GM23338 (cell line): ENCODE results near the gene GUCA1C. TPM values are rescaled to one million over a fixed set of nuclear protein-coding genes. Genes with fewer than 3 reads are reported as not detected.

Source experiments
- ATAC-seq: fragments of 200-7000 bp; cut with Tn5 transposase; 3 replicates; pipeline ENCODE4 v1.9.1; 2020
- DNase-seq: peaks from one replicate; pipeline ENCODE4 v3.0.0-alpha.2; 2015; ENCODE audit warnings: low spot score
- H2AFZ ChIP-seq: fragments of 200-600 bp; sonication (generic); 2 replicates; pipeline ENCODE4 v1.8.0; 2016; ENCODE audit warnings: antibody characterized with exemption, mild to moderate bottlenecking, moderate library complexity
- H3F3A ChIP-seq: fragments of 200-600 bp; sonication (generic); replicated peaks from 2 replicates; pipeline ENCODE4 v1.8.0; 2017; ENCODE audit warnings: antibody characterized with exemption, mixed run types, low read depth
- H3K27ac ChIP-seq: fragments of 200-600 bp; sonication (generic); 2 replicates; pipeline ENCODE4 v1.6.1; 2016; ENCODE audit warnings: low read depth
- H3K27me3 ChIP-seq: fragments of 200-600 bp; sonication (generic); 2 replicates; pipeline ENCODE4 v1.8.0; 2016; ENCODE audit warnings: mild to moderate bottlenecking, mixed run types, moderate library complexity; ENCODE audit not compliant: insufficient read depth
- H3K36me3 ChIP-seq: fragments of 200-600 bp; sonication (generic); 2 replicates; pipeline ENCODE4 v1.8.0; 2016; ENCODE audit warnings: mild to moderate bottlenecking; ENCODE audit not compliant: insufficient read depth
- H3K4me1 ChIP-seq: fragments of 200-600 bp; sonication (generic); 2 replicates; pipeline ENCODE4 v1.8.0; 2016; ENCODE audit warnings: mild to moderate bottlenecking, moderate library complexity; ENCODE audit not compliant: insufficient read depth
- H3K4me2 ChIP-seq: fragments of 200-600 bp; sonication (generic); 2 replicates; pipeline ENCODE4 v1.7.1; 2017; ENCODE audit warnings: mixed run types
- H3K4me3 ChIP-seq: fragments of 200-600 bp; sonication (generic); 2 replicates; pipeline ENCODE4 v1.6.1; 2016; ENCODE audit warnings: mixed run types
- H3K79me2 ChIP-seq: fragments of 200-600 bp; sonication (generic); replicated peaks from 2 replicates; pipeline ENCODE4 v1.8.0; 2017; ENCODE audit warnings: mild to moderate bottlenecking; ENCODE audit not compliant: insufficient read depth
- H3K9me2 ChIP-seq: fragments of 200-600 bp; sonication (generic); 2 replicates; pipeline ENCODE4 v1.8.0; 2017; ENCODE audit not compliant: insufficient read depth
- H4K20me1 ChIP-seq: fragments of 200-600 bp; sonication (generic); replicated peaks from 2 replicates; pipeline ENCODE4 v1.8.0; 2017; ENCODE audit warnings: mild to moderate bottlenecking; ENCODE audit not compliant: insufficient read depth
- H3K27ac Mint-ChIP-seq: 2 replicates; pipeline ENCODE4 v1.8.0; 2020; ENCODE audit warnings: inconsistent platforms, mild to moderate bottlenecking, moderate library complexity, mixed read lengths
- H3K27me3 Mint-ChIP-seq: 3 replicates; pipeline ENCODE4 v1.8.0; 2022; ENCODE audit warnings: low read depth, mild to moderate bottlenecking, moderate library complexity, mixed read lengths, inconsistent platforms; ENCODE audit not compliant: insufficient read depth, poor library complexity
- H3K36me3 Mint-ChIP-seq: 3 replicates; pipeline ENCODE4 v1.8.0; 2021; ENCODE audit warnings: low read depth, mild to moderate bottlenecking, inconsistent platforms, moderate library complexity, mixed read lengths
- H3K4me1 Mint-ChIP-seq: 3 replicates; pipeline ENCODE4 v1.8.0; 2020; ENCODE audit warnings: mild to moderate bottlenecking, inconsistent platforms, mixed read lengths
- H3K4me3 Mint-ChIP-seq: 3 replicates; pipeline ENCODE4 v1.8.0; 2021; ENCODE audit warnings: moderate library complexity, mild to moderate bottlenecking, inconsistent platforms, mixed read lengths
- H3K9me3 Mint-ChIP-seq: 3 replicates; pipeline ENCODE4 v1.8.0; 2020; ENCODE audit warnings: moderate library complexity, mild to moderate bottlenecking, inconsistent platforms, mixed read lengths
- CREB1 ChIP-seq: fragments of 250-450 bp; sonication (Bioruptor Pico); IDR thresholded peaks from 2 replicates; pipeline ENCODE4 v1.5.0; 2020; ENCODE audit warnings: low read depth, mild to moderate bottlenecking, moderate library complexity
- CTCF ChIP-seq, 2 experiments: fragments of 200-600 bp in 1 of 2; sonication (generic) in 1 of 2; conservative IDR thresholded peaks; 2 replicates each; pipeline versions ENCODE4 v1.5.1 to v1.6.1; 2016 to 2017; ENCODE audit warnings: antibody characterized with exemption in 2 of 2, low read depth in 2 of 2, mild to moderate bottlenecking in 2 of 2, moderate library complexity in 1 of 2
- EZH2 ChIP-seq: fragments of 200-600 bp; sonication (generic); IDR thresholded peaks from one replicate; pipeline ENCODE4 v1.8.0; 2017; ENCODE audit warnings: antibody characterized with exemption, mild to moderate bottlenecking, low read depth; ENCODE audit not compliant: unreplicated experiment
- EZH2phosphoT487 ChIP-seq: fragments of 200-600 bp; sonication (generic); IDR thresholded peaks from one replicate; pipeline ENCODE4 v1.8.1; 2018; ENCODE audit warnings: antibody characterized with exemption; ENCODE audit not compliant: unreplicated experiment
- NANOG ChIP-seq: IDR thresholded peaks from 2 replicates; pipeline ENCODE4 v1.6.1; 2016; ENCODE audit warnings: antibody characterized with exemption, borderline replicate concordance
- STAT1 ChIP-seq: IDR thresholded peaks from one replicate; pipeline ENCODE4 v1.6.1; 2016; ENCODE audit warnings: antibody characterized with exemption; ENCODE audit not compliant: unreplicated experiment
- ZNF114 ChIP-seq: fragments of 250-450 bp; sonication (Bioruptor Pico); IDR thresholded peaks from 2 replicates; pipeline ENCODE4 v1.5.0; 2020; ENCODE audit warnings: mild to moderate bottlenecking, moderate library complexity
- ZNF331 ChIP-seq: fragments of 250-450 bp; sonication (Bioruptor Pico); IDR thresholded peaks from 2 replicates; pipeline ENCODE4 v1.5.0; 2020; ENCODE audit warnings: low read depth, mild to moderate bottlenecking, moderate library complexity
- polyA plus RNA-seq: library from polyadenylated mRNA; unstranded; fragments of >200 nt; fragmentation: Nextera tagmentation; extraction: Ambion mirVana; gene quantifications from 2 replicates; pipeline ENCODE4 v1.2.1, GENCODE V29; 2016
- total RNA-seq: library from RNA; depleted of rRNA; stranded (reverse); fragments of >200 nt; shearing (Covaris generic); gene quantifications from 2 replicates; pipeline ENCODE4 v1.2.3, GENCODE V29; 2014
- TF ChIP-seq, protein P1 (sequence below): fragments of 250-450 bp; sonication (Bioruptor Pico); IDR thresholded peaks from 2 replicates; pipeline ENCODE4 v1.5.0; 2020; ENCODE audit warnings: mild to moderate bottlenecking, moderate library complexity

GUCA1C gene
- total and polyA plus RNA-seq, 2 experiments from 2014 or later = not detected

DNA sequence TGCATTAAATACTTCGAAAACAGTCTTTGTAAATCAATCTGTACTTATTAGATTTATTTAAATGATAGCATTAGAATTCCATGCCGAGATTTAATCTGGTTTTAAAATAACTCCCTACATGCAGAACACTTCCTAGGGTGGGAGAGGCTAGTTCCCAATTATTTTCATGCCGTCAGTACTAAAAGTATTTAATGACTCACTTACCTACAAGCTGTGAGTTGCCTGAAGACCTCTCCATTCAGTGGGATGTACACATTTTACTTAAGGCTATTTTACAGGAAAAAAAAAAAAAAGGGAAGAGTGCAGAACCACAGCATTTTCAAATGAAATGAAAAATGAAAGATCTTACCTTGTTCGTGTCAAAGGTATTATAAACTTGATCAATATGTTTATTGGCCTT is 469 bp downstream of the GUCA1C start:
- Histone ChIP-seq H2AFZ (no peak overlapping the region), H3K4me3 (no peak overlapping the region), H3K9me2 (no peaks in the 10 kb centered on the region), H3K27me3 (no peaks in the 10 kb centered on the region), H3K27ac (no peak overlapping the region), H3K4me2 (no peak overlapping the region), H3K79me2 (no peaks in the 10 kb centered on the region), H3K4me1 (no peaks in the 10 kb centered on the region), H4K20me1 (no peaks in the 10 kb centered on the region), H3F3A (no peaks in the 10 kb centered on the region), H3K36me3 (no peaks in the 10 kb centered on the region)
- no peak for ATAC-seq
- Mint-ChIP-seq H3K36me3 (no peaks in the 10 kb centered on the region), H3K4me1 (no peaks in the 10 kb centered on the region), H3K27ac (no peak overlapping the region), H3K27me3 (no peaks in the 10 kb centered on the region), H3K4me3 (no peak overlapping the region), H3K9me3 (no peaks in the 10 kb centered on the region)
- DNase-seq = no peak
- no peak for TF ChIP-seq ZNF331
- no peak for TF ChIP-seq CTCF (conservative IDR thresholded peaks at IDR 0.05; ENCODE audit: low read depth in 2 of 2)
- no peak for TF ChIP-seq NANOG
- no peak for TF ChIP-seq STAT1
- no peak for TF ChIP-seq EZH2phosphoT487
- TF ChIP-seq, protein P1, sequence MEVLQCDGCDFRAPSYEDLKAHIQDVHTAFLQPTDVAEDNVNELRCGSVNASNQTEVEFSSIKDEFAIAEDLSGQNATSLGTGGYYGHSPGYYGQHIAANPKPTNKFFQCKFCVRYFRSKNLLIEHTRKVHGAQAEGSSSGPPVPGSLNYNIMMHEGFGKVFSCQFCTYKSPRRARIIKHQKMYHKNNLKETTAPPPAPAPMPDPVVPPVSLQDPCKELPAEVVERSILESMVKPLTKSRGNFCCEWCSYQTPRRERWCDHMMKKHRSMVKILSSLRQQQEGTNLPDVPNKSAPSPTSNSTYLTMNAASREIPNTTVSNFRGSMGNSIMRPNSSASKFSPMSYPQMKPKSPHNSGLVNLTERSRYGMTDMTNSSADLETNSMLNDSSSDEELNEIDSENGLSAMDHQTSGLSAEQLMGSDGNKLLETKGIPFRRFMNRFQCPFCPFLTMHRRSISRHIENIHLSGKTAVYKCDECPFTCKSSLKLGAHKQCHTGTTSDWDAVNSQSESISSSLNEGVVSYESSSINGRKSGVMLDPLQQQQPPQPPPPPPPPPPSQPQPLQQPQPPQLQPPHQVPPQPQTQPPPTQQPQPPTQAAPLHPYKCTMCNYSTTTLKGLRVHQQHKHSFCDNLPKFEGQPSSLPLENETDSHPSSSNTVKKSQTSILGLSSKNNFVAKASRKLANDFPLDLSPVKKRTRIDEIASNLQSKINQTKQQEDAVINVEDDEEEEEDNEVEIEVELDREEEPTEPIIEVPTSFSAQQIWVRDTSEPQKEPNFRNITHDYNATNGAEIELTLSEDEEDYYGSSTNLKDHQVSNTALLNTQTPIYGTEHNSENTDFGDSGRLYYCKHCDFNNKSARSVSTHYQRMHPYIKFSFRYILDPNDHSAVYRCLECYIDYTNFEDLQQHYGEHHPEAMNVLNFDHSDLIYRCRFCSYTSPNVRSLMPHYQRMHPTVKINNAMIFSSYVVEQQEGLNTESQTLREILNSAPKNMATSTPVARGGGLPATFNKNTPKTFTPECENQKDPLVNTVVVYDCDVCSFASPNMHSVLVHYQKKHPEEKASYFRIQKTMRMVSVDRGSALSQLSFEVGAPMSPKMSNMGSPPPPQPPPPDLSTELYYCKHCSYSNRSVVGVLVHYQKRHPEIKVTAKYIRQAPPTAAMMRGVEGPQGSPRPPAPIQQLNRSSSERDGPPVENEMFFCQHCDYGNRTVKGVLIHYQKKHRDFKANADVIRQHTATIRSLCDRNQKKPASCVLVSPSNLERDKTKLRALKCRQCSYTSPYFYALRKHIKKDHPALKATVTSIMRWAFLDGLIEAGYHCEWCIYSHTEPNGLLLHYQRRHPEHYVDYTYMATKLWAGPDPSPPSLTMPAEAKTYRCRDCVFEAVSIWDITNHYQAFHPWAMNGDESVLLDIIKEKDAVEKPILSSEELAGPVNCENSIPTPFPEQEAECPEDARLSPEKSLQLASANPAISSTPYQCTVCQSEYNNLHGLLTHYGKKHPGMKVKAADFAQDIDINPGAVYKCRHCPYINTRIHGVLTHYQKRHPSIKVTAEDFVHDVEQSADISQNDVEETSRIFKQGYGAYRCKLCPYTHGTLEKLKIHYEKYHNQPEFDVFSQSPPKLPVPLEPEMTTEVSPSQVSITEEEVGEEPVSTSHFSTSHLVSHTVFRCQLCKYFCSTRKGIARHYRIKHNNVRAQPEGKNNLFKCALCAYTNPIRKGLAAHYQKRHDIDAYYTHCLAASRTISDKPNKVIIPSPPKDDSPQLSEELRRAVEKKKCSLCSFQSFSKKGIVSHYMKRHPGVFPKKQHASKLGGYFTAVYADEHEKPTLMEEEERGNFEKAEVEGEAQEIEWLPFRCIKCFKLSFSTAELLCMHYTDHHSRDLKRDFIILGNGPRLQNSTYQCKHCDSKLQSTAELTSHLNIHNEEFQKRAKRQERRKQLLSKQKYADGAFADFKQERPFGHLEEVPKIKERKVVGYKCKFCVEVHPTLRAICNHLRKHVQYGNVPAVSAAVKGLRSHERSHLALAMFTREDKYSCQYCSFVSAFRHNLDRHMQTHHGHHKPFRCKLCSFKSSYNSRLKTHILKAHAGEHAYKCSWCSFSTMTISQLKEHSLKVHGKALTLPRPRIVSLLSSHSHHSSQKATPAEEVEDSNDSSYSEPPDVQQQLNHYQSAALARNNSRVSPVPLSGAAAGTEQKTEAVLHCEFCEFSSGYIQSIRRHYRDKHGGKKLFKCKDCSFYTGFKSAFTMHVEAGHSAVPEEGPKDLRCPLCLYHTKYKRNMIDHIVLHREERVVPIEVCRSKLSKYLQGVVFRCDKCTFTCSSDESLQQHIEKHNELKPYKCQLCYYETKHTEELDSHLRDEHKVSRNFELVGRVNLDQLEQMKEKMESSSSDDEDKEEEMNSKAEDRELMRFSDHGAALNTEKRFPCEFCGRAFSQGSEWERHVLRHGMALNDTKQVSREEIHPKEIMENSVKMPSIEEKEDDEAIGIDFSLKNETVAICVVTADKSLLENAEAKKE (CRISPR knock-in tag) = no peak
- TF ChIP-seq CREB1 = no peak
- no peak for TF ChIP-seq ZNF114 (CRISPR knock-in tag)
- no peak for TF ChIP-seq EZH2
